Natural killer cell (primary cell): ENCODE data around the gene RIOK1. TPM values are rescaled to one million over a fixed set of nuclear protein-coding genes. Genes with fewer than 3 reads are reported as not detected.

Experiments
- ATAC-seq, 3 donors: fragments of 150-1000 bp in 2 of 3; fragments of 200-7000 bp in 1 of 3; cut with Tn5 transposase; 1 replicate in 1 of 3; 2 replicates in 2 of 3; pipeline ENCODE4 v1.10.0; 2021; ENCODE audit warnings: mild to moderate bottlenecking in 2 of 3, moderate library complexity in 2 of 3
- DNase-seq, 2 donors: peaks; one replicate each; pipeline versions ENCODE4 v3.0.0 to v3.0.0-alpha.2; 2013 to 2021; ENCODE audit warnings: mixed read lengths in 1 of 2
- H3K27ac ChIP-seq: one replicate; pipeline ENCODE4 v1.5.1; 2013; ENCODE audit warnings: mild to moderate bottlenecking, low read length
- H3K27me3 ChIP-seq: one replicate; pipeline ENCODE4 v1.6.1; 2013; ENCODE audit warnings: low read length; ENCODE audit not compliant: control insufficient read depth, insufficient read depth
- H3K36me3 ChIP-seq: one replicate; pipeline ENCODE4 v1.6.1; 2013; ENCODE audit warnings: low read length; ENCODE audit not compliant: control insufficient read depth, insufficient read depth
- H3K4me1 ChIP-seq: one replicate; pipeline ENCODE4 v1.6.1; 2013; ENCODE audit warnings: low read length; ENCODE audit not compliant: control insufficient read depth, insufficient read depth
- H3K4me3 ChIP-seq: one replicate; pipeline ENCODE4 v1.5.1; 2013; ENCODE audit warnings: low read length
- H3K9me3 ChIP-seq: one replicate; pipeline ENCODE4 v1.6.1; 2013; ENCODE audit warnings: low read length; ENCODE audit not compliant: control insufficient read depth, insufficient read depth
- H3K27ac Mint-ChIP-seq, 2 donors: one replicate each; pipeline ENCODE4 v1.8.0; 2022; ENCODE audit warnings: mild to moderate bottlenecking in 2 of 2, mixed read lengths in 2 of 2, moderate library complexity in 1 of 2
- H3K27me3 Mint-ChIP-seq, 2 donors: one replicate each; pipeline ENCODE4 v1.8.0; 2022; ENCODE audit warnings: low read depth in 2 of 2, mixed read lengths in 2 of 2
- H3K36me3 Mint-ChIP-seq: one replicate; pipeline ENCODE4 v1.8.0; 2022; ENCODE audit warnings: mixed read lengths
- H3K4me1 Mint-ChIP-seq, 2 donors: one replicate each; pipeline ENCODE4 v1.8.0; 2022; ENCODE audit warnings: mixed read lengths in 2 of 2
- H3K4me3 Mint-ChIP-seq: one replicate; pipeline ENCODE4 v1.8.0; 2022; ENCODE audit warnings: mild to moderate bottlenecking, moderate library complexity, mixed read lengths
- H3K9me3 Mint-ChIP-seq, 2 donors: one replicate each; pipeline ENCODE4 v1.8.0; 2022; ENCODE audit warnings: mixed read lengths in 2 of 2
- WGBS: methylation state at CpG from one replicate; pipeline ENCODE4 v1.1.7; 2013; ENCODE audit warnings: missing lambda C conversion rate; ENCODE audit not compliant: insufficient coverage; 5-methylcytosine and 5-hydroxymethylcytosine counted together
- intact Hi-C: fragments of 100-400 bp; cut with micrococcal nuclease; formaldehyde crosslinking; loops from one replicate; pipeline ENCODE4 v1.14.2; 2022
- total RNA-seq, 4 donors: library from RNA; stranded (reverse); fragments of 120-200 nt in 1 of 4; gene quantifications; one replicate each; pipeline versions ENCODE4 v1.2.3 to v1.2.4, GENCODE V29; 2013 to 2022
- TF ChIP-seq, protein P1 (sequence below): fragments of 200-600 bp; IDR thresholded peaks from one replicate; pipeline ENCODE4 v1.8.0; 2022; ENCODE audit warnings: antibody characterized with exemption

RIOK1 gene
- total RNA-seq, 3 donors from 2014 or later (not counting 1 experiment from before 2014, with no cell fraction given) = 36.8 to 48.4 (median 38.2) TPM

GRCh38 chr6:7418238-7418905 lies 28.8 kb downstream of the RIOK1 start:
- no peak for DNase-seq
- peak overlapping the region in 1 of 2 donors; percentile 11 for H3K27ac Mint-ChIP-seq
- H3K27ac ChIP-seq = no peak overlapping the region
- H3K36me3 ChIP-seq = peaks cover 54% of the 10 kb centered on the region
- no peaks in the 10 kb centered on the region for H3K9me3 Mint-ChIP-seq
- no peak overlapping the region for H3K4me3 Mint-ChIP-seq
- H3K4me1 Mint-ChIP-seq = no peaks in the 10 kb centered on the region
- no peaks in the 10 kb centered on the region for H3K27me3 ChIP-seq
- peaks cover 34% of the 10 kb centered on the region for H3K36me3 Mint-ChIP-seq
- TF ChIP-seq, protein P1, sequence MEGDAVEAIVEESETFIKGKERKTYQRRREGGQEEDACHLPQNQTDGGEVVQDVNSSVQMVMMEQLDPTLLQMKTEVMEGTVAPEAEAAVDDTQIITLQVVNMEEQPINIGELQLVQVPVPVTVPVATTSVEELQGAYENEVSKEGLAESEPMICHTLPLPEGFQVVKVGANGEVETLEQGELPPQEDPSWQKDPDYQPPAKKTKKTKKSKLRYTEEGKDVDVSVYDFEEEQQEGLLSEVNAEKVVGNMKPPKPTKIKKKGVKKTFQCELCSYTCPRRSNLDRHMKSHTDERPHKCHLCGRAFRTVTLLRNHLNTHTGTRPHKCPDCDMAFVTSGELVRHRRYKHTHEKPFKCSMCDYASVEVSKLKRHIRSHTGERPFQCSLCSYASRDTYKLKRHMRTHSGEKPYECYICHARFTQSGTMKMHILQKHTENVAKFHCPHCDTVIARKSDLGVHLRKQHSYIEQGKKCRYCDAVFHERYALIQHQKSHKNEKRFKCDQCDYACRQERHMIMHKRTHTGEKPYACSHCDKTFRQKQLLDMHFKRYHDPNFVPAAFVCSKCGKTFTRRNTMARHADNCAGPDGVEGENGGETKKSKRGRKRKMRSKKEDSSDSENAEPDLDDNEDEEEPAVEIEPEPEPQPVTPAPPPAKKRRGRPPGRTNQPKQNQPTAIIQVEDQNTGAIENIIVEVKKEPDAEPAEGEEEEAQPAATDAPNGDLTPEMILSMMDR = no peak
- intact Hi-C loops = no loop called here
- H3K4me1 ChIP-seq = no peaks in the 10 kb centered on the region
- 95% methylated on average over 5 of the region's 6 CpGs for WGBS
- no peak overlapping the region for H3K4me3 ChIP-seq
- no peaks in the 10 kb centered on the region for H3K27me3 Mint-ChIP-seq
- H3K9me3 ChIP-seq = no peaks in the 10 kb centered on the region
- no peak for ATAC-seq

- no peaks in the 10 kb centered on the region for H3K9me3 ChIP-seq
- H3K36me3 Mint-ChIP-seq = peaks cover 30% of the 10 kb centered on the region
- H3K27me3 ChIP-seq = no peaks in the 10 kb centered on the region
- H3K9me3 Mint-ChIP-seq = no peaks in the 10 kb centered on the region
- no peak for ATAC-seq
- no peak for DNase-seq
- intact Hi-C loops = no loop called here
- H3K27me3 Mint-ChIP-seq = no peaks in the 10 kb centered on the region
- WGBS = 100% methylated on average over 1 of the region's 1 CpG
- H3K36me3 ChIP-seq = peaks cover 47% of the 10 kb centered on the region
- H3K4me3 Mint-ChIP-seq = no peak overlapping the region
- H3K4me1 ChIP-seq = no peaks in the 10 kb centered on the region
- no peak overlapping the region for H3K27ac ChIP-seq
- H3K4me3 ChIP-seq = no peak overlapping the region
- TF ChIP-seq, protein P1 = no peak
- no peaks in the 10 kb centered on the region for H3K4me1 Mint-ChIP-seq
- H3K27ac Mint-ChIP-seq = no peak overlapping the region
Observed at GRCh38 chr6:7419065-7419464, 29.5 kb downstream of the RIOK1 start.

- no peaks in the 10 kb centered on the region for H3K4me1 Mint-ChIP-seq
- ATAC-seq = no peak
- no peak overlapping the region for H3K4me3 Mint-ChIP-seq
- H3K4me1 ChIP-seq = no peaks in the 10 kb centered on the region
- no peaks in the 10 kb centered on the region for H3K9me3 Mint-ChIP-seq
- peaks cover 28% of the 10 kb centered on the region for H3K36me3 ChIP-seq
- H3K36me3 Mint-ChIP-seq = peaks cover 13% of the 10 kb centered on the region
- H3K27me3 Mint-ChIP-seq = no peaks in the 10 kb centered on the region
- no peaks in the 10 kb centered on the region for H3K9me3 ChIP-seq
- H3K27me3 ChIP-seq = no peaks in the 10 kb centered on the region
- H3K4me3 ChIP-seq = no peak overlapping the region
- H3K27ac Mint-ChIP-seq = no peak overlapping the region
- WGBS = 100% methylated on average over 2 of the region's 3 CpGs
- intact Hi-C loops = no loop called here
- no peak overlapping the region for H3K27ac ChIP-seq
- no peak for DNase-seq
- TF ChIP-seq, protein P1 = no peak
Observed at GRCh38 chr6:7421066-7421465, 31.5 kb downstream of the RIOK1 start.

GRCh38 chr6:7424058-7424457 lies 34.5 kb downstream of the RIOK1 start:
- ATAC-seq = no peak
- H3K36me3 ChIP-seq = peaks cover 5% of the 10 kb centered on the region
- WGBS = 87% methylated on average over 2 of the region's 5 CpGs
- TF ChIP-seq, protein P1 = no peak
- H3K4me1 ChIP-seq = no peaks in the 10 kb centered on the region
- no peaks in the 10 kb centered on the region for H3K9me3 ChIP-seq
- H3K27ac ChIP-seq = no peak overlapping the region
- H3K4me3 Mint-ChIP-seq = no peak overlapping the region
- no peak overlapping the region for H3K4me3 ChIP-seq
- no peak for DNase-seq
- H3K9me3 Mint-ChIP-seq = no peaks in the 10 kb centered on the region
- H3K4me1 Mint-ChIP-seq = no peaks in the 10 kb centered on the region
- H3K27me3 ChIP-seq = no peaks in the 10 kb centered on the region
- no peak overlapping the region for H3K27ac Mint-ChIP-seq
- intact Hi-C loops = no loop called here
- no peaks in the 10 kb centered on the region for H3K36me3 Mint-ChIP-seq
- no peaks in the 10 kb centered on the region for H3K27me3 Mint-ChIP-seq
